Neuronal stem cell (in vitro differentiated cells): Measurements from ENCODE around the gene PITX2.

ENCODE experiments used
- DNase-seq: peaks from one replicate; pipeline ENCODE4 v3.0.0-alpha.2; 2013; ENCODE audit warnings: low spot score
- H2AFZ ChIP-seq: one replicate; pipeline ENCODE4 v1.6.1; 2013; ENCODE audit warnings: mild to moderate bottlenecking, low read length, inconsistent platforms
- H2AK5ac ChIP-seq: 2 replicates; pipeline ENCODE4 v1.6.1; 2013; ENCODE audit warnings: low read depth, mild to moderate bottlenecking, inconsistent platforms, low read length, moderate library complexity, mixed read lengths
- H2BK120ac ChIP-seq: 2 replicates; pipeline ENCODE4 v1.6.1; 2013; ENCODE audit warnings: low read depth, mild to moderate bottlenecking, inconsistent platforms, low read length, moderate library complexity, mixed read lengths
- H2BK12ac ChIP-seq: one replicate; pipeline ENCODE4 v1.6.1; 2013; ENCODE audit warnings: low read length, inconsistent platforms
- H2BK15ac ChIP-seq: 2 replicates; pipeline ENCODE4 v1.6.1; 2013; ENCODE audit warnings: mild to moderate bottlenecking, low read length, inconsistent platforms, mixed read lengths
- H2BK5ac ChIP-seq: one replicate; pipeline ENCODE4 v1.6.1; 2013; ENCODE audit warnings: inconsistent platforms, mild to moderate bottlenecking, low read length, moderate library complexity
- H3K14ac ChIP-seq: one replicate; pipeline ENCODE4 v1.6.1; 2013; ENCODE audit warnings: low read length, inconsistent platforms
- H3K18ac ChIP-seq: 2 replicates; pipeline ENCODE4 v1.6.1; 2013; ENCODE audit warnings: low read length, inconsistent platforms
- H3K23ac ChIP-seq: 2 replicates; pipeline ENCODE4 v1.6.1; 2013; ENCODE audit warnings: low read depth, mild to moderate bottlenecking, mixed read lengths, low read length, inconsistent platforms; ENCODE audit not compliant: poor library complexity
- H3K27ac ChIP-seq: replicated peaks from 3 replicates; pipeline ENCODE4 v1.5.1; 2013; ENCODE audit warnings: low read length, inconsistent platforms
- H3K27me3 ChIP-seq, 3 experiments: 2 replicates each; pipeline ENCODE4 v1.6.1; 2013; ENCODE audit warnings: low read length in 3 of 3, mild to moderate bottlenecking in 2 of 3, inconsistent platforms in 1 of 3, low read depth in 1 of 3, mixed read lengths in 1 of 3, moderate library complexity in 1 of 3; ENCODE audit not compliant: control insufficient read depth in 3 of 3, insufficient read depth in 3 of 3
- H3K36me3 ChIP-seq, 2 donors: replicated peaks in 1 of 2; 2 replicates each; pipeline ENCODE4 v1.6.1; 2013; ENCODE audit warnings: low read length in 2 of 2; ENCODE audit not compliant: control insufficient read depth in 2 of 2, insufficient read depth in 2 of 2
- H3K4ac ChIP-seq: 2 replicates; pipeline ENCODE4 v1.6.1; 2013; ENCODE audit warnings: inconsistent platforms, mild to moderate bottlenecking, low read length, moderate library complexity
- H3K4me1 ChIP-seq, 2 donors: 1 replicate in 1 of 2; 2 replicates in 1 of 2; pipeline ENCODE4 v1.6.1; 2013; ENCODE audit warnings: low read length in 2 of 2, low read depth in 1 of 2; ENCODE audit not compliant: control insufficient read depth in 2 of 2, insufficient read depth in 1 of 2
- H3K4me2 ChIP-seq: one replicate; pipeline ENCODE4 v1.6.1; 2013; ENCODE audit warnings: mild to moderate bottlenecking, low read length, inconsistent platforms; ENCODE audit not compliant: insufficient read depth, poor library complexity, severe bottlenecking
- H3K4me3 ChIP-seq, 2 donors: 2 replicates each; pipeline ENCODE4 v1.5.1; 2013; ENCODE audit warnings: low read length in 2 of 2, mild to moderate bottlenecking in 2 of 2, inconsistent platforms in 1 of 2, moderate library complexity in 1 of 2
- H3K79me1 ChIP-seq: one replicate; pipeline ENCODE4 v1.6.1; 2013; ENCODE audit warnings: low read depth, mild to moderate bottlenecking, inconsistent platforms, low read length, moderate library complexity
- H3K9ac ChIP-seq: one replicate; pipeline ENCODE4 v1.6.1; 2013; ENCODE audit warnings: mild to moderate bottlenecking, low read depth, low read length, inconsistent platforms; ENCODE audit not compliant: poor library complexity
- H3K9me3 ChIP-seq, 2 donors: replicated peaks in 1 of 2; 2 replicates each; pipeline versions ENCODE3 to v1.6.1; 2013; ENCODE audit warnings: low read length in 2 of 2, mild to moderate bottlenecking in 2 of 2, inconsistent platforms in 1 of 2, low read depth in 1 of 2, mixed read lengths in 1 of 2, moderate library complexity in 1 of 2; ENCODE audit not compliant: control insufficient read depth in 2 of 2, insufficient read depth in 1 of 2
- H4K8ac ChIP-seq: one replicate; pipeline ENCODE4 v1.6.1; 2013; ENCODE audit warnings: low read depth, mild to moderate bottlenecking, inconsistent platforms, low read length, moderate library complexity
- H4K91ac ChIP-seq: one replicate; pipeline ENCODE4 v1.6.1; 2013; ENCODE audit warnings: low read length, low read depth, mild to moderate bottlenecking, inconsistent platforms; ENCODE audit not compliant: poor library complexity
- WGBS, 2 donors: extraction: QIAGEN DNeasy Blood & Tissue Kit; methylation state at CpG; one replicate each; pipeline ENCODE4 v1.1.7; 2013; ENCODE audit warnings: missing lambda C conversion rate in 2 of 2, mixed read lengths in 1 of 2; ENCODE audit not compliant: insufficient read length in 2 of 2, insufficient replicate concordance in 1 of 2; ENCODE audit errors: extremely low coverage in 2 of 2; 5-methylcytosine and 5-hydroxymethylcytosine counted together

PITX2 gene

DNA sequence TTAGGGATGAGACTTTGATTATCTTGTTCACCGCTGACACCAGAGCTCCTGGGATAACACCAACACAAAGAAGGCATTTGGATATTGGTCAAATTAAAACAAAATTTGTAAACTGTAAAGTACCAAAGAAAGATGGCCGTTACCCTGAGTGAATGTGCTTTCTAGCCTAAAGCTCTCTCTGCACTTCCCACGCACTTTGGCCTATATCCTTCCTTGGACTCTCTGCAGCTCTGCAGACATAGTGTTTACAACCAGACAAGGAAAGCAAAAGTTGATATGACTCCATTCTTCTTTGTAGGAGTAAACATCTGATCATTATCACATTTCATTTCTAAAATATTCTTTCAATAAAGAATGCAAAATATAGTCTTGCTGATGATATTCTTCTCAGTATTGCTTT lies 44.8 kb upstream of the PITX2 start:
- no peak overlapping the region for H3K9ac ChIP-seq
- no peak for DNase-seq
- H3K36me3 ChIP-seq = no peaks in the 10 kb centered on the region
- no peak overlapping the region for H2BK15ac ChIP-seq
- H3K4ac ChIP-seq = no peak overlapping the region
- H3K4me2 ChIP-seq = no peak overlapping the region
- H3K18ac ChIP-seq = no peak overlapping the region
- no peak overlapping the region for H2AFZ ChIP-seq
- H3K23ac ChIP-seq = no peak overlapping the region
- no peaks in the 10 kb centered on the region for H3K79me1 ChIP-seq
- no peak overlapping the region for H3K27ac ChIP-seq
- no peak overlapping the region for H3K14ac ChIP-seq
- H4K91ac ChIP-seq = no peak overlapping the region
- no peak overlapping the region for H3K4me3 ChIP-seq
- no peaks in the 10 kb centered on the region for H3K27me3 ChIP-seq
- no peak overlapping the region for H2BK12ac ChIP-seq
- no peak overlapping the region for H4K8ac ChIP-seq
- no CpG with 5 or more reads among the region's 3 CpGs for WGBS, 2 donors
- H3K9me3 ChIP-seq = no peaks in the 10 kb centered on the region
- peaks cover 0 to 2% of the 10 kb centered on the region in 2 donors for H3K4me1 ChIP-seq
- no peak overlapping the region for H2BK5ac ChIP-seq
- no peak overlapping the region for H2AK5ac ChIP-seq
- H2BK120ac ChIP-seq = no peak overlapping the region

DNA sequence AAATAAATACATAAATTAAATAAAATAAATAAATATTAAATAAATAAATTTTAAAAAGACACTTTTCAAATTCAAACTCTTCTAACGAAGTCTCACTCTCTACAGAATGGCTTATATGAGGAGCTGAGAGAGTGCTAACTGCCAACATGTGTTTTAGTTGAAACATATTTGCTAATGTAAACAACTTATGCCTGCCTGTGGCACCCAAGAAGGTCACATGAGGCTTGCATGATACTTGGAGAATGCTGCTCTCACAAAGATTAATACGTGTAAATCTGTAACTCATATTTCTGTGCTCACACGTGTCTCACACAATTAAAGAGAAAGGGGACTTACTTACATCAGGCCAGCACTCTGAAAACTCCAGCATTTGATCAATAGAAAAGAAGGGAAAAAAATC lies 43.2 kb upstream of the PITX2 start:
- Histone ChIP-seq H3K79me1 (no peaks in the 10 kb centered on the region), H3K4me1 (peaks cover 0 to 2% of the 10 kb centered on the region in 2 donors), H2BK15ac (no peak overlapping the region), H3K4me2 (no peak overlapping the region), H3K36me3 (no peaks in the 10 kb centered on the region), H3K27ac (no peak overlapping the region), H3K4ac (no peak overlapping the region), H2BK5ac (no peak overlapping the region), H3K27me3 (no peaks in the 10 kb centered on the region), H2AK5ac (no peak overlapping the region), H3K4me3 (no peak overlapping the region), H4K8ac (no peak overlapping the region), H3K14ac (no peak overlapping the region), H2BK12ac (no peak overlapping the region), H3K9ac (no peak overlapping the region), H3K23ac (no peak overlapping the region), H4K91ac (no peak overlapping the region), H2BK120ac (no peak overlapping the region), H3K9me3 (no peaks in the 10 kb centered on the region), H3K18ac (no peak overlapping the region), H2AFZ (no peak overlapping the region)
- DNase-seq = no peak
- WGBS, 2 donors = no CpG with 5 or more reads among the region's 3 CpGs

DNA sequence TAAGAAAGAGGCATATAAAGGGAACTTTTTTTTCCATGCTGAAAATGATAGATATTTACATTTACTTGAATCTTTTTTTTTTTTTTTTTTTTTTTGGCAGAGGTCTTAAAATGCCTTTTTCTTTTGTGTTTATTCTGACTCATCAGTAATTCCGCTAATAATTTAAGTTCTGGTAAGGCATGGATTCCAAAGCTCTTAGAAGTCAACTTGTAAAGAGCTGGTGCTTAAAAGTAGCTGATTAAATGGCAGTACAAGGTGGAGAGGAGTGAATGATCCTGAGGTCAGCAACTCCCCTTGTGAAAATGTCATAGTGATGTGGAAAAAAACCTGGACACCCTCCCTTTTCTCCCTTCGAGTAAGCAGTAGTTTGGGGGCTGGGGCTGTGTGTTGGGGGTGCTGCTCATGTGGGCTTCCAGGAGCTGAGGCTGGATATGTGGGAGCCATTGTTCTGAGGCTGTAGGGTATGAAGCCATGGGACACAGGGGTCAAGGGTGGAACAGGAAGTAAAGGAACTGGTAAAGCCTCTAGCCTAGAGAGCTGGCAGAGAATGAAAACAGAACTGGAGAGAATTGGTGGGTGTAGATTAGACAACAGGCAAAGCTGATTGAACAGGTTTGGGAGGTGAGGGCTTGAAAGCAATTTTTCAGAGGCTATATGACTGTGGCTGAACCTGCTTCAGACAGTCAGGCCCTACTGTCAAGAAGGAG lies 41.0 kb upstream of the PITX2 start:
- Histone ChIP-seq H3K4me1 (peaks cover 0 to 2% of the 10 kb centered on the region in 2 donors), H4K91ac (no peak overlapping the region), H2BK120ac (no peak overlapping the region), H3K14ac (no peak overlapping the region), H2BK5ac (no peak overlapping the region), H3K9me3 (no peaks in the 10 kb centered on the region), H3K18ac (no peak overlapping the region), H3K27me3 (no peaks in the 10 kb centered on the region), H2BK12ac (no peak overlapping the region), H3K23ac (no peak overlapping the region), H3K79me1 (no peaks in the 10 kb centered on the region), H4K8ac (no peak overlapping the region), H2AFZ (no peak overlapping the region), H3K4me3 (no peak overlapping the region), H2AK5ac (no peak overlapping the region), H3K27ac (no peak overlapping the region), H3K4ac (no peak overlapping the region), H2BK15ac (no peak overlapping the region), H3K9ac (no peak overlapping the region), H3K4me2 (no peak overlapping the region), H3K36me3 (no peaks in the 10 kb centered on the region)
- no CpG with 5 or more reads among the region's 2 CpGs for WGBS, 2 donors
- no peak for DNase-seq

DNA sequence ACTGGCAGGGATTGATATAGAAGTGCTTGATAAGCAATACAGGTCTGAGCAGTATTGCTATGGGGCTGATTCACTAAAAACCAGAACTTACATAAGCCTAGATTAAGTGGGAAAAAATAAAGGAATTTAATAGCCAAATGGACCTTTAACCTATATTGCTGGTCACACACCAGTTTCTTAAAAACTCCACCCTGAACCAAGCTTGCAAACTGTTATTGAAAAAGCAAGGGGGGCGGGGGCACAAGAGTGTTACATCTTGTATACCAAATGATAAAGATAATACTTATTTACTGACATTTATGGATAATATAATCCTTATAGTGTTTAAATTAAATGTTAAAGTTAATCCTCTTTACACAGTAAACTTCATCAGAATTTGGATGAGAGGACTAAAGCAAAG lies 40.3 kb upstream of the PITX2 start:
- Histone ChIP-seq H3K4me1 (peaks cover 0 to 2% of the 10 kb centered on the region in 2 donors), H4K8ac (no peak overlapping the region), H3K36me3 (no peaks in the 10 kb centered on the region), H3K79me1 (no peaks in the 10 kb centered on the region), H3K14ac (no peak overlapping the region), H4K91ac (no peak overlapping the region), H2BK5ac (no peak overlapping the region), H2BK120ac (no peak overlapping the region), H3K9ac (no peak overlapping the region), H3K4ac (no peak overlapping the region), H2BK12ac (no peak overlapping the region), H3K18ac (no peak overlapping the region), H3K27me3 (no peaks in the 10 kb centered on the region), H3K27ac (no peak overlapping the region), H3K23ac (no peak overlapping the region), H2AFZ (no peak overlapping the region), H2AK5ac (no peak overlapping the region), H3K4me3 (no peak overlapping the region), H2BK15ac (no peak overlapping the region), H3K4me2 (no peak overlapping the region), H3K9me3 (no peaks in the 10 kb centered on the region)
- no CpG with 5 or more reads among the region's 1 CpG for WGBS, 2 donors
- no peak for DNase-seq
